PC-3 (cell line): ENCODE results near the gene CDC42BPB. TPM values are rescaled to one million over a fixed set of nuclear protein-coding genes. Genes with fewer than 3 reads are reported as not detected.

Source experiments
- ATAC-seq: fragments of 200-7000 bp; cut with Tn5 transposase; 2 replicates; pipeline ENCODE4 v1.9.1; 2020; ENCODE audit warnings: mild to moderate bottlenecking, moderate library complexity
- BruUV-seq: library from RNA; stranded (reverse); fragments of 400-500 nt; replicated peaks from 2 replicates; lab custom pipeline; 2021; lab: Mats Ljungman, UMichigan
- CTCF ChIA-PET: fragments of 300-600 bp; sonication (Branson Sonifier 250); formaldehyde crosslinking; loops from one replicate; lab custom pipeline; 2022; ENCODE audit warnings: antibody characterized with exemption; lab: Charles Lee
- POLR2A ChIA-PET: fragments of 300-600 bp; sonication (Branson Sonifier 250); formaldehyde crosslinking; loops from one replicate; lab custom pipeline; 2022; ENCODE audit warnings: antibody characterized with exemption; ENCODE audit not compliant: unreplicated experiment; lab: Charles Lee
- DNase-seq: peaks from one replicate; pipeline ENCODE4 v3.0.0-alpha.2; 2015
- H2AFZ ChIP-seq: fragments of 300-600 bp; sonication (generic); 2 replicates; pipeline ENCODE4 v1.6.0; 2016; ENCODE audit warnings: antibody characterized with exemption, low read length
- H3F3A ChIP-seq: fragments of 300-600 bp; sonication (generic); one replicate; pipeline ENCODE4 v1.6.0; 2017; ENCODE audit warnings: antibody characterized with exemption, low read length, control low read depth, mild to moderate bottlenecking; ENCODE audit not compliant: unreplicated experiment
- H3K27ac ChIP-seq: fragments of 300-600 bp; sonication (generic); 2 replicates; pipeline ENCODE4 v1.5.1; 2016; ENCODE audit warnings: mild to moderate bottlenecking, low read length
- H3K27me3 ChIP-seq: fragments of 300-600 bp; sonication (generic); 2 replicates; pipeline ENCODE4 v1.6.1; 2016; ENCODE audit warnings: low read length, mixed read lengths
- H3K36me3 ChIP-seq: fragments of 300-600 bp; sonication (generic); 2 replicates; pipeline ENCODE4 v1.6.1; 2016; ENCODE audit warnings: low read depth, mixed run types, low read length, mixed read lengths
- H3K4me1 ChIP-seq: fragments of 300-600 bp; sonication (generic); 2 replicates; pipeline ENCODE4 v1.5.1; 2016; ENCODE audit warnings: low read length; ENCODE audit not compliant: insufficient read depth
- H3K4me2 ChIP-seq: fragments of 300-600 bp; sonication (generic); 2 replicates; pipeline ENCODE4 v1.6.0; 2016; ENCODE audit warnings: low read length
- H3K4me3 ChIP-seq: fragments of 300-600 bp; sonication (generic); 2 replicates; pipeline ENCODE4 v1.5.1; 2016; ENCODE audit warnings: mild to moderate bottlenecking, low read length, mixed read lengths
- H3K79me2 ChIP-seq: fragments of 300-600 bp; sonication (generic); 2 replicates; pipeline ENCODE4 v1.6.1; 2017; ENCODE audit warnings: low read length, mixed read lengths
- H3K9ac ChIP-seq: fragments of 300-600 bp; sonication (generic); 2 replicates; pipeline ENCODE4 v1.6.0; 2016; ENCODE audit warnings: mild to moderate bottlenecking, low read length
- H3K9me2 ChIP-seq: fragments of 300-600 bp; sonication (generic); replicated peaks from 2 replicates; pipeline ENCODE4 v1.6.1; 2016; ENCODE audit warnings: mixed run types, low read length, mixed read lengths
- H3K9me3 ChIP-seq: fragments of 300-600 bp; sonication (generic); 2 replicates; pipeline ENCODE4 v1.6.1; 2016; ENCODE audit warnings: low read length, mixed read lengths
- H4K20me1 ChIP-seq: fragments of 300-600 bp; sonication (generic); 2 replicates; pipeline ENCODE4 v1.6.1; 2016; ENCODE audit warnings: low read length, mixed read lengths
- CTCF ChIP-seq: fragments of 300-600 bp; sonication (generic); conservative IDR thresholded peaks from 2 replicates; pipeline ENCODE4 v1.5.1; 2017; ENCODE audit warnings: antibody characterized with exemption, low read depth, mild to moderate bottlenecking, low read length
- EZH2 ChIP-seq: fragments of 300-600 bp; sonication (generic); IDR thresholded peaks from one replicate; pipeline ENCODE4 v1.6.1; 2017; ENCODE audit warnings: antibody characterized with exemption, mild to moderate bottlenecking, low read length; ENCODE audit not compliant: unreplicated experiment
- EZH2phosphoT487 ChIP-seq: fragments of 300-600 bp; sonication (generic); IDR thresholded peaks from 2 replicates; pipeline ENCODE4 v1.6.1; 2018; ENCODE audit warnings: mild to moderate bottlenecking, antibody characterized with exemption, low read length, borderline replicate concordance
- intact Hi-C: fragments of 100-400 bp; cut with micrococcal nuclease; formaldehyde crosslinking; loops from 2 replicates; pipeline ENCODE4 v1.9.0; 2023
- total RNA-seq: library from RNA; depleted of rRNA; stranded (reverse); fragments of >200 nt; gene quantifications from 2 replicates; pipeline ENCODE4 v1.2.3, GENCODE V29; 2014

CDC42BPB gene
- total RNA-seq, 1 experiment from 2014 or later, result 73.0 TPM

DNA sequence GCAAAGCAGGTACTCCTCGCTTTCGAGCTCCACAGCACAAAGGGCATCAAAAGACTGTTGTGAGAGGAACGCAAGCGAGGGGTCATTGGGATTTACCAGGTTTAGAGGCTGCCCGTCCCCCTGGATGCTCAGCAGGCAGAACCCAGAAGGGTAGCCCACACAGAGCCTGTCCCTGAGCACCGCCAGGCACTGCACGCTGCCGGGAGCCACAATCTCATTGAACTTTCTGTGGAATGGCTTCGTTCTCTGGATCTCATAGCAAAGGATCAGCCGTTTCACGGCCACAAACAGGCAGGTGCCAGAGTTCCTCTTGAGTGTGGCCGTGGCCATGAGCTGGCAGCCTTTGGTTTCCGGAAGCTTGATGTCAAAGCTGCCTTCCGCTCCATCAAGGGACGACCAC is 113.4 kb downstream of the CDC42BPB start:
- CTCF ChIA-PET, result no interaction called here

GRCh38 chr14:102943454-102943853 is 113.9 kb downstream of the CDC42BPB start:
- H3K36me3 ChIP-seq, result peaks cover 45% of the 10 kb centered on the region
- no peaks in the 10 kb centered on the region for H3K9me3 ChIP-seq
- no peaks in the 10 kb centered on the region for H3F3A ChIP-seq
- no peaks in the 10 kb centered on the region for H3K27me3 ChIP-seq
- no peak for ATAC-seq
- H2AFZ ChIP-seq, result no peak overlapping the region
- H3K79me2 ChIP-seq, result no peaks in the 10 kb centered on the region
- BruUV-seq, result no TSS peak
- intact Hi-C loops, result no loop called here
- H3K9me2 ChIP-seq, result no peaks in the 10 kb centered on the region
- no peak for DNase-seq
- H4K20me1 ChIP-seq, result no peaks in the 10 kb centered on the region
- no peak overlapping the region for H3K4me3 ChIP-seq
- ChIA-PET POLR2A (interaction anchor here (0.6 kb wide), 1 partner anchor 9 kb away, joined by 5 read pairs; no protein-coding TSS in a partner anchor), CTCF (no interaction called here)
- TF ChIP-seq EZH2phosphoT487, result no peak
- no peak for TF ChIP-seq CTCF
- no peak for TF ChIP-seq EZH2
- no peaks in the 10 kb centered on the region for H3K4me1 ChIP-seq
- H3K9ac ChIP-seq, result no peak overlapping the region
- no peak overlapping the region for H3K4me2 ChIP-seq
- no peak overlapping the region for H3K27ac ChIP-seq

More for the DNA sequence above, 113.4 kb downstream of the CDC42BPB start:
- POLR2A ChIA-PET, result interaction anchor here (0.6 kb wide), 1 partner anchor 9 kb away, joined by 5 read pairs; no protein-coding TSS in a partner anchor
- H3K79me2 ChIP-seq, result no peaks in the 10 kb centered on the region
- no peak for ATAC-seq
- no peaks in the 10 kb centered on the region for H3K27me3 ChIP-seq
- H3K27ac ChIP-seq, result no peak overlapping the region
- TF ChIP-seq EZH2 (no peak), CTCF (no peak), EZH2phosphoT487 (no peak)
- H2AFZ ChIP-seq, result no peak overlapping the region
- no peak overlapping the region for H3K4me2 ChIP-seq
- H3K9me3 ChIP-seq, result no peaks in the 10 kb centered on the region
- H3K9me2 ChIP-seq, result no peaks in the 10 kb centered on the region
- H3F3A ChIP-seq, result no peaks in the 10 kb centered on the region
- H3K36me3 ChIP-seq, result peaks cover 45% of the 10 kb centered on the region
- BruUV-seq, result TSS peak; percentile 35
- DNase-seq, result no peak
- no peak overlapping the region for H3K4me3 ChIP-seq
- peaks cover 3% of the 10 kb centered on the region for H3K4me1 ChIP-seq
- intact Hi-C loops, result no loop called here
- H3K9ac ChIP-seq, result no peak overlapping the region
- no peaks in the 10 kb centered on the region for H4K20me1 ChIP-seq

GRCh38 chr14:102942069-102942468 is 115.3 kb downstream of the CDC42BPB start:
- H3K9me2 ChIP-seq, result no peaks in the 10 kb centered on the region
- POLR2A ChIA-PET, result no interaction called here
- no peak overlapping the region for H3K4me3 ChIP-seq
- TF ChIP-seq EZH2phosphoT487 (no peak), CTCF (no peak), EZH2 (no peak)
- intact Hi-C loops, result no loop called here
- H3K9me3 ChIP-seq, result no peaks in the 10 kb centered on the region
- H3K4me2 ChIP-seq, result no peak overlapping the region
- DNase-seq (no peak), ATAC-seq (no peak)
- no peaks in the 10 kb centered on the region for H3K4me1 ChIP-seq
- no TSS peak for BruUV-seq
- H4K20me1 ChIP-seq, result no peaks in the 10 kb centered on the region
- peaks cover 38% of the 10 kb centered on the region for H3K36me3 ChIP-seq
- H3K27ac ChIP-seq, result no peak overlapping the region
- H3F3A ChIP-seq, result no peaks in the 10 kb centered on the region
- H3K27me3 ChIP-seq, result no peaks in the 10 kb centered on the region
- CTCF ChIA-PET, result no interaction called here
- H3K79me2 ChIP-seq, result no peaks in the 10 kb centered on the region
- H2AFZ ChIP-seq, result no peak overlapping the region
- no peak overlapping the region for H3K9ac ChIP-seq
